MG63 (cell line): Measurements from ENCODE around the gene DVL2. TPM values are rescaled to one million over a fixed set of nuclear protein-coding genes. Genes with fewer than 3 reads are reported as not detected.

ENCODE experiments used
- DNase-seq: peaks from one replicate; pipeline ENCODE4 v3.0.0-alpha.2; 2020
- H3K27me3 ChIP-seq: fragments of 250-450 bp; sonication (Bioruptor Pico); 2 replicates; pipeline ENCODE4 v1.5.1; 2020; ENCODE audit warnings: mild to moderate bottlenecking, moderate library complexity
- H3K36me3 ChIP-seq: fragments of 250-450 bp; sonication (Bioruptor Pico); 2 replicates; pipeline ENCODE4 v1.5.1; 2020; ENCODE audit warnings: mild to moderate bottlenecking, moderate library complexity
- H3K4me3 ChIP-seq: fragments of 250-450 bp; sonication (Bioruptor Pico); 2 replicates; pipeline ENCODE4 v1.5.1; 2020; ENCODE audit warnings: mild to moderate bottlenecking, moderate library complexity
- H3K9me3 ChIP-seq: fragments of 250-450 bp; sonication (Bioruptor Pico); 2 replicates; pipeline ENCODE4 v1.5.1; 2020; ENCODE audit warnings: mild to moderate bottlenecking, moderate library complexity
- total RNA-seq: library from RNA; depleted of rRNA; stranded (reverse); fragments of >200 nt; shearing (Covaris generic); gene quantifications from 2 replicates; pipeline ENCODE4 v1.2.3, GENCODE V29; 2014; ENCODE audit warnings: low replicate concordance

Gene DVL2
- total RNA-seq, 1 experiment from 2014 or later, result 26.2 TPM

- Histone ChIP-seq H3K4me3 (no peak overlapping the region), H3K9me3 (no peaks in the 10 kb centered on the region), H3K27me3 (no peaks in the 10 kb centered on the region), H3K36me3 (peaks cover 29% of the 10 kb centered on the region)
- DNase-seq, result no peak
These were observed 7.3 kb downstream of the DVL2 start for GRCh38 chr17:7226721-7227710.

- H3K9me3 ChIP-seq, result no peaks in the 10 kb centered on the region
- H3K4me3 ChIP-seq, result no peak overlapping the region
- peaks cover 41% of the 10 kb centered on the region for H3K36me3 ChIP-seq
- no peaks in the 10 kb centered on the region for H3K27me3 ChIP-seq
- no peak for DNase-seq
These were observed 8.5 kb downstream of the DVL2 start for GRCh38 chr17:7225711-7226331.

- Histone ChIP-seq H3K36me3 (peaks cover 48% of the 10 kb centered on the region), H3K27me3 (no peaks in the 10 kb centered on the region), H3K9me3 (no peaks in the 10 kb centered on the region), H3K4me3 (no peak overlapping the region)
- DNase-seq, result peak; percentile 29
These were observed 9.6 kb downstream of the DVL2 start for GRCh38 chr17:7224661-7225111.

- H3K9me3 ChIP-seq, result no peaks in the 10 kb centered on the region
- no peaks in the 10 kb centered on the region for H3K27me3 ChIP-seq
- H3K36me3 ChIP-seq, result peaks cover 48% of the 10 kb centered on the region
- H3K4me3 ChIP-seq, result no peak overlapping the region
- no peak for DNase-seq
These were observed 10.2 kb downstream of the DVL2 start for GRCh38 chr17:7224110-7224509.

GRCh38 chr17:7223375-7223774, 10.9 kb downstream of the DVL2 start:
- no peak for DNase-seq
- H3K36me3 ChIP-seq, result peaks cover 48% of the 10 kb centered on the region
- no peak overlapping the region for H3K4me3 ChIP-seq
- no peaks in the 10 kb centered on the region for H3K9me3 ChIP-seq
- H3K27me3 ChIP-seq, result no peaks in the 10 kb centered on the region

- H3K9me3 ChIP-seq, result no peaks in the 10 kb centered on the region
- H3K36me3 ChIP-seq, result peaks cover 48% of the 10 kb centered on the region
- no peak overlapping the region for H3K4me3 ChIP-seq
- no peak for DNase-seq
- no peaks in the 10 kb centered on the region for H3K27me3 ChIP-seq
These were observed 11.4 kb downstream of the DVL2 start for GRCh38 chr17:7222972-7223292.

- no peak overlapping the region for H3K4me3 ChIP-seq
- peaks cover 48% of the 10 kb centered on the region for H3K36me3 ChIP-seq
- no peaks in the 10 kb centered on the region for H3K9me3 ChIP-seq
- no peaks in the 10 kb centered on the region for H3K27me3 ChIP-seq
- no peak for DNase-seq
These were observed 12.0 kb downstream of the DVL2 start for GRCh38 chr17:7222093-7222971.

- H3K36me3 ChIP-seq, result peaks cover 48% of the 10 kb centered on the region
- peak overlapping the region; percentile 75; the same call in 1 of the 2 replicates for H3K4me3 ChIP-seq
- DNase-seq, result no peak
These were observed 12.8 kb downstream of the DVL2 start for GRCh38 chr17:7221278-7222092.

GRCh38 chr17:7220593-7221277, 13.6 kb downstream of the DVL2 start:
- Histone ChIP-seq H3K27me3 (no peaks in the 10 kb centered on the region), H3K36me3 (peaks cover 48% of the 10 kb centered on the region), H3K9me3 (no peaks in the 10 kb centered on the region), H3K4me3 (peak overlapping the region; percentile 75)
- DNase-seq, result peak; percentile 58

More at GRCh38 chr17:7221278-7222092, 12.8 kb downstream of the DVL2 start:
- Histone ChIP-seq H3K9me3 (no peaks in the 10 kb centered on the region), H3K27me3 (no peaks in the 10 kb centered on the region)

- H3K9me3 ChIP-seq, result no peaks in the 10 kb centered on the region
- DNase-seq, result peak; percentile 92
- peak within 1 kb of the TSS; percentile 75 for H3K4me3 ChIP-seq
- peaks cover 42% of the 10 kb centered on the region for H3K36me3 ChIP-seq
- no peaks in the 10 kb centered on the region for H3K27me3 ChIP-seq
These were observed 14.3 kb downstream of the DVL2 start, which contains the start of the genes ACADVL and DLG4 for GRCh38 chr17:7219812-7220592. TSS of gene ACADVL (plus strand) at chr17:7219938. CDS start at chr17:7219985, 47 bp downstream. TSS of gene DLG4 (minus strand) at chr17:7219836.

- DNase-seq, result no peak
- no peaks in the 10 kb centered on the region for H3K9me3 ChIP-seq
- peaks cover 38% of the 10 kb centered on the region for H3K36me3 ChIP-seq
- peak overlapping the region; percentile 75 for H3K4me3 ChIP-seq
- no peaks in the 10 kb centered on the region for H3K27me3 ChIP-seq
These were observed 15.0 kb downstream of the DVL2 start for GRCh38 chr17:7219229-7219811.

GRCh38 chr17:7218758-7219157, 15.6 kb downstream of the DVL2 start:
- DNase-seq, result no peak
- no peak overlapping the region for H3K4me3 ChIP-seq
- H3K9me3 ChIP-seq, result no peaks in the 10 kb centered on the region
- no peaks in the 10 kb centered on the region for H3K27me3 ChIP-seq
- peaks cover 33% of the 10 kb centered on the region for H3K36me3 ChIP-seq

GRCh38 chr17:7218166-7218565, 16.2 kb downstream of the DVL2 start:
- Histone ChIP-seq H3K36me3 (peaks cover 27% of the 10 kb centered on the region), H3K27me3 (no peaks in the 10 kb centered on the region), H3K4me3 (no peak overlapping the region), H3K9me3 (no peaks in the 10 kb centered on the region)
- DNase-seq, result no peak
